ENCODE measurements around the gene PIM1. TPM values are rescaled to one million over a fixed set of nuclear protein-coding genes. Genes with fewer than 3 reads are reported as not detected.
"Not testable (repeated sequence)": the region's sequence is repeated elsewhere in the genome, so short reads cannot be mapped to it uniquely, and the experiment has no call there.

PIM1 gene
- polyA plus RNA-seq, 6 donors from 2014 or later: 15.0 to 46.3 (median 24.3) TPM

- Mint-ChIP-seq H3K27me3 (no peaks in the 10 kb centered on the region), H3K27ac (peak overlapping the region; percentile 6 to 96 (median 58)), H3K4me1 (peaks cover 42 to 65% (median 53%) of the 10 kb centered on the region in 3 donors), H3K9me3 (no peaks in the 10 kb centered on the region), H3K36me3 (peaks cover 10 to 22% of the 10 kb centered on the region in 2 donors), H3K4me3 (peak overlapping the region; percentile 10 to 88 (median 72))
- DNase-seq (peak; percentile 84), ATAC-seq (ENCODE audit: low read depth in 2 of 2) (peak; percentile 84 to 87)
These were observed 7.4 kb downstream of the PIM1 start for GRCh38 chr6:37177077-37177934.

- H3K27me3 Mint-ChIP-seq: no peaks in the 10 kb centered on the region
- peak overlapping the region in 7 of 8 donors; percentile 10 to 88 (median 68) for H3K4me3 Mint-ChIP-seq
- DNase-seq: no peak
- H3K27ac Mint-ChIP-seq: peak overlapping the region in 4 of 6 donors; percentile 6 to 78 (median 41)
- H3K36me3 Mint-ChIP-seq: peaks cover 10 to 21% of the 10 kb centered on the region in 2 donors
- H3K9me3 Mint-ChIP-seq: no peaks in the 10 kb centered on the region
- no peak for ATAC-seq (ENCODE audit: low read depth in 2 of 2)
- peaks cover 40 to 63% (median 49%) of the 10 kb centered on the region in 3 donors for H3K4me1 Mint-ChIP-seq
These were observed 8.1 kb downstream of the PIM1 start for GRCh38 chr6:37177935-37178517.

GRCh38 chr6:37180075-37180474, 10.1 kb downstream of the PIM1 start:
- H3K27ac Mint-ChIP-seq: no peak overlapping the region

GRCh38 chr6:37180610-37181009, 10.7 kb downstream of the PIM1 start:
- not testable (repeated sequence) for H3K4me3 Mint-ChIP-seq; H3K36me3 Mint-ChIP-seq; H3K27ac Mint-ChIP-seq; ATAC-seq (ENCODE audit: low read depth in 2 of 2); H3K9me3 Mint-ChIP-seq; DNase-seq; H3K27me3 Mint-ChIP-seq
- peaks cover 28 to 45% (median 34%) of the 10 kb centered on the region in 3 donors for H3K4me1 Mint-ChIP-seq

More at GRCh38 chr6:37180075-37180474, 10.1 kb downstream of the PIM1 start:
- ATAC-seq (ENCODE audit: low read depth in 2 of 2) (no peak), DNase-seq (no peak)
- Mint-ChIP-seq H3K36me3 (peaks cover 0 to 6% of the 10 kb centered on the region in 2 donors), H3K27me3 (no peaks in the 10 kb centered on the region), H3K4me1 (peaks cover 33 to 51% (median 40%) of the 10 kb centered on the region in 3 donors), H3K9me3 (no peaks in the 10 kb centered on the region), H3K4me3 (no peak overlapping the region)

- Mint-ChIP-seq H3K27ac (peak overlapping the region in 2 of 6 donors; percentile 10 to 76), H3K36me3 (no peaks in the 10 kb centered on the region), H3K9me3 (no peaks in the 10 kb centered on the region), H3K27me3 (peaks cover 0 to 6% (median 0%) of the 10 kb centered on the region in 3 donors), H3K4me1 (peaks cover 18 to 36% (median 20%) of the 10 kb centered on the region in 3 donors), H3K4me3 (peak overlapping the region in 4 of 8 donors; percentile 36 to 83 (median 58))
- peak; percentile 100 for ATAC-seq (ENCODE audit: low read depth in 2 of 2)
- peak; percentile 67 for DNase-seq
These were observed 13.0 kb downstream of the PIM1 start for GRCh38 chr6:37182736-37183590.

GRCh38 chr6:37185949-37186720, 16.2 kb downstream of the PIM1 start:
- Mint-ChIP-seq H3K27ac (peak overlapping the region in 3 of 6 donors; percentile 40 to 67 (median 47)), H3K4me1 (peaks cover 15 to 33% (median 16%) of the 10 kb centered on the region in 3 donors), H3K4me3 (peak overlapping the region in 1 of 8 donors; percentile 7)
- DNase-seq; H3K36me3 Mint-ChIP-seq; H3K27me3 Mint-ChIP-seq; ATAC-seq (ENCODE audit: low read depth in 2 of 2); H3K9me3 Mint-ChIP-seq: not testable (repeated sequence)

- no peak for DNase-seq
- Mint-ChIP-seq H3K4me1 (peaks cover 15 to 30% (median 16%) of the 10 kb centered on the region in 3 donors), H3K4me3 (no peak overlapping the region), H3K36me3 (no peaks in the 10 kb centered on the region), H3K27ac (peak overlapping the region in 1 of 6 donors; percentile 70), H3K9me3 (no peaks in the 10 kb centered on the region), H3K27me3 (peaks cover 0 to 7% (median 0%) of the 10 kb centered on the region in 3 donors)
- ATAC-seq (ENCODE audit: low read depth in 2 of 2): no peak
These were observed 17.5 kb downstream of the PIM1 start for GRCh38 chr6:37187321-37188022.

GRCh38 chr6:37188962-37189510, 19.1 kb downstream of the PIM1 start:
- ATAC-seq (ENCODE audit: low read depth in 2 of 2) (no peak), DNase-seq (no peak)
- Mint-ChIP-seq H3K4me3 (no peak overlapping the region), H3K27me3 (peaks cover 0 to 10% (median 0%) of the 10 kb centered on the region in 3 donors), H3K9me3 (no peaks in the 10 kb centered on the region), H3K4me1 (peaks cover 9 to 18% (median 10%) of the 10 kb centered on the region in 3 donors), H3K36me3 (no peaks in the 10 kb centered on the region), H3K27ac (no peak overlapping the region)

GRCh38 chr6:37190159-37190535, 20.2 kb downstream of the PIM1 start:
- peaks cover 0 to 10% (median 0%) of the 10 kb centered on the region in 3 donors for H3K27me3 Mint-ChIP-seq
- H3K4me1 Mint-ChIP-seq: peaks cover 9 to 18% (median 10%) of the 10 kb centered on the region in 3 donors

GRCh38 chr6:37192666-37193065, 22.7 kb downstream of the PIM1 start:
- ATAC-seq (ENCODE audit: low read depth in 2 of 2): no peak
- Mint-ChIP-seq H3K27me3 (peaks cover 0 to 5% (median 4%) of the 10 kb centered on the region in 3 donors), H3K9me3 (no peaks in the 10 kb centered on the region), H3K4me3 (peak overlapping the region in 1 of 8 donors; percentile 25), H3K27ac (no peak overlapping the region), H3K4me1 (peaks cover 0 to 4% (median 0%) of the 10 kb centered on the region in 3 donors), H3K36me3 (no peaks in the 10 kb centered on the region)
- DNase-seq: no peak

More at GRCh38 chr6:37190159-37190535, 20.2 kb downstream of the PIM1 start:
- Mint-ChIP-seq H3K4me3 (peak overlapping the region in 1 of 8 donors; percentile 25), H3K36me3 (no peaks in the 10 kb centered on the region), H3K9me3 (no peaks in the 10 kb centered on the region), H3K27ac (peak overlapping the region in 1 of 6 donors; percentile 59)
- no peak for ATAC-seq (ENCODE audit: low read depth in 2 of 2)
- no peak for DNase-seq

- DNase-seq; H3K4me1 Mint-ChIP-seq; H3K27ac Mint-ChIP-seq; H3K9me3 Mint-ChIP-seq; H3K27me3 Mint-ChIP-seq; H3K4me3 Mint-ChIP-seq; H3K36me3 Mint-ChIP-seq; ATAC-seq (ENCODE audit: low read depth in 2 of 2): not testable (repeated sequence)
These were observed 24.9 kb downstream of the PIM1 start for GRCh38 chr6:37194886-37195285.

GRCh38 chr6:37196451-37196850, 26.5 kb downstream of the PIM1 start:
- not testable (repeated sequence) for ATAC-seq (ENCODE audit: low read depth in 2 of 2); H3K36me3 Mint-ChIP-seq; H3K4me3 Mint-ChIP-seq; H3K4me1 Mint-ChIP-seq; H3K27ac Mint-ChIP-seq; H3K9me3 Mint-ChIP-seq; DNase-seq
- H3K27me3 Mint-ChIP-seq: peaks cover 4 to 13% (median 8%) of the 10 kb centered on the region in 3 donors

Measured in naive B cell (primary cell).